Naive thymus-derived CD4-positive, alpha-beta T cell (primary cell): ENCODE measurements around the gene CHMP4B. TPM values are rescaled to one million over a fixed set of nuclear protein-coding genes. Genes with fewer than 3 reads are reported as not detected.

Experiments
- polyA plus RNA-seq, 2 donors: library from polyadenylated mRNA; unstranded; fragments of 300-500 nt; fragmentation: Illumina TruSeq; gene quantifications; one replicate each; pipeline ENCODE4 v1.2.3, GENCODE V29; 2021
- total RNA-seq, 6 experiments: library from RNA in 5 of 6; stranded (reverse) in 5 of 6; gene quantifications; 1 replicate in 5 of 6; 2 replicates in 1 of 6; pipeline ENCODE4 v1.2.3 and lab custom pipeline; 2021 to 2026

Gene CHMP4B
- total and polyA plus RNA-seq, 7 experiments from 2014 or later, result 4.9 to 80.8 (median 54.1) TPM

Other genes starting within 250 kb of the CHMP4B start
- gene C20orf144, start 149.0 kb upstream of the CHMP4B start, total RNA-seq, result under 1 TPM in 4 of 5 experiments, not detected in 1; 0.17 to 0.79 (median 0.30) TPM
- under 1 TPM in 1 of 2 donors, not detected in 1; 0.20 TPM for gene C20orf144, start 149.0 kb upstream of the CHMP4B start, polyA plus RNA-seq
- gene ACTL10, start 144.4 kb upstream of the CHMP4B start, total RNA-seq, result 1 to 10 TPM in 4 of 5 experiments, under 1 TPM in 1; 0.66 to 4.9 (median 3.2) TPM
- gene ACTL10, start 144.4 kb upstream of the CHMP4B start, polyA plus RNA-seq, result 1 to 10 TPM; 2.0 to 4.4 TPM
- gene NECAB3, start 136.9 kb upstream of the CHMP4B start, total RNA-seq, result 10 to 100 TPM; 10.8 to 46.8 (median 16.3) TPM
- gene NECAB3, start 136.9 kb upstream of the CHMP4B start, polyA plus RNA-seq, result 1 to 10 TPM; 2.3 to 2.7 TPM
- 10 to 100 TPM in 1 of 5 experiments, 1 to 10 TPM in 3, under 1 TPM in 1; 0.98 to 61.6 (median 1.6) TPM for gene E2F1, start 125.0 kb upstream of the CHMP4B start, total RNA-seq
- under 1 TPM in 1 of 2 donors, not detected in 1; 0.46 TPM for gene E2F1, start 125.0 kb upstream of the CHMP4B start, polyA plus RNA-seq
- 10 to 100 TPM in 3 of 5 experiments, 1 to 10 TPM in 2; 4.5 to 14.3 (median 10.1) TPM for gene PXMP4, start 91.0 kb upstream of the CHMP4B start, total RNA-seq
- gene PXMP4, start 91.0 kb upstream of the CHMP4B start, polyA plus RNA-seq, result 10 to 100 TPM in 1 of 2 donors, 1 to 10 TPM in 1; 9.1 to 18.7 TPM
- gene ZNF341, start 79.4 kb upstream of the CHMP4B start, total RNA-seq, result 1 to 10 TPM; 3.5 to 6.1 (median 5.5) TPM
- 1 to 10 TPM; 1.5 to 3.4 TPM for gene ZNF341, start 79.4 kb upstream of the CHMP4B start, polyA plus RNA-seq
- gene RALY, start 182.6 kb downstream of the CHMP4B start, total RNA-seq, result 100 to 1,000 TPM in 4 of 5 experiments, 10 to 100 TPM in 1; 99.0 to 167 (median 111) TPM
- 100 to 1,000 TPM; 169 to 202 TPM for gene RALY, start 182.6 kb downstream of the CHMP4B start, polyA plus RNA-seq